Gastroesophageal sphincter (tissue), 3 donors: Measurements from ENCODE around the gene AKT3.

Experiments
- CTCF ChIP-seq, 4 experiments: fragments of 200-600 bp in 2 of 4; fragments of 450-650 bp in 2 of 4; sonication (generic) in 1 of 4; IDR thresholded peaks; one replicate each; pipeline ENCODE4 v1.5.1; 2017 to 2019; ENCODE audit warnings: antibody characterized with exemption in 4 of 4, mild to moderate bottlenecking in 2 of 4, moderate library complexity in 2 of 4
- EP300 ChIP-seq: sonication (generic); formaldehyde crosslinking; IDR thresholded peaks from one replicate; pipeline ENCODE4 v1.6.1; 2017; ENCODE audit warnings: antibody characterized with exemption, mild to moderate bottlenecking
- POLR2A ChIP-seq, 2 donors: fragments of 450-650 bp; IDR thresholded peaks; one replicate each; pipeline ENCODE4 v1.6.1; 2017; ENCODE audit warnings: antibody characterized with exemption in 2 of 2, mild to moderate bottlenecking in 2 of 2, moderate library complexity in 1 of 2
- POLR2AphosphoS5 ChIP-seq: sonication (generic); formaldehyde crosslinking; IDR thresholded peaks from one replicate; pipeline ENCODE4 v1.6.1; 2017; ENCODE audit warnings: antibody characterized with exemption

GRCh38 chr1:243710467-243710866 lies 139.6 kb downstream of the AKT3 start:
- TF ChIP-seq POLR2A (IDR thresholded peaks at IDR 0.05) (no peak), CTCF (IDR thresholded peaks at IDR 0.05) (no peak), EP300 (no peak), POLR2AphosphoS5 (no peak)
